HuH-7 (cell line): ENCODE results near the gene AK5.
"Not testable (repeated sequence)": the region's sequence is repeated elsewhere in the genome, so short reads cannot be mapped to it uniquely, and the experiment has no call there.

ENCODE experiments used
- DNase-seq: peaks from one replicate; pipeline ENCODE4 v3.0.0; 2011; ENCODE audit warnings: low spot score

Gene AK5

DNA sequence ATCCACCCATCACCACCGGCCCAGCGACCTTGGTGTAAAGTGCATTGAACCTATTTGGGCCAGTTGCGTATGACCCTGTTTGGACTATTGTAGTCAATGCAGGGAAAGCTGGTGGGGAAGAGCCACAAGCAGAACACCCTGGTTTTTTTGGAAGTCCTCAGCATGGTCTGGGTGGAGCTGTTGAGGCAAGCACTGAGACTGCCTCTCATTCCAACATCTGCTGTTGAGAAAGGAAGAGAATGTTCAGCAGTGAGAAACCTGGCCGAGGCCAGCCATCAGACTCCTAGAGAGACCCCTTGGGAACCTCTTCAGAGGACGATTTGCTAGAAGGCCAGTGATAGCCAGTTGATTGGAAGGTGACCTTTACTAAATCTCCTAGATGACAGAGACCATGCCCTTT is 217.6 kb downstream of the AK5 start:
- no peak for DNase-seq

GRCh38 chr1:77504986-77505385 is 223.2 kb downstream of the AK5 start:
- DNase-seq = no peak

DNA sequence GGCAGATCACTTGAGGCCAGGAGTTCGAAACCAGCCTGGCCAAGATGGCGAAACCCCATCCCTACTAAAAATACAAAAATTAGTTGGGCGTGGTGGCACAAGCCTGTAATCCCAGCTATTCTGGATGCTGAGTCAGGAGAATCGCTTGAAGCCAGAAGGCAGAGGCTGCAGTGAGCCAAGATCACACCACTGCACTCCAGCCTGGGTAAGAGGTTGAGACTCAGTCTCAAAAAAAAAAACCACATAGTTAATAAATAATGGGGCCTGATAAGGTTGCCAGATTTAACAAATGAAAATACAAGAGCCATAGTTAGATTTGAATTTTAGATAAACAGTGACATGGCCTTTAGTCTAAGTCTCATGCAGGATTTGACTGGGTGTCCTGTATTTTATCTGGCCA is 225.0 kb downstream of the AK5 start:
- DNase-seq = no peak

- DNase-seq = no peak
Measured at GRCh38 chr1:77509051-77509492, 227.3 kb downstream of the AK5 start.

DNA sequence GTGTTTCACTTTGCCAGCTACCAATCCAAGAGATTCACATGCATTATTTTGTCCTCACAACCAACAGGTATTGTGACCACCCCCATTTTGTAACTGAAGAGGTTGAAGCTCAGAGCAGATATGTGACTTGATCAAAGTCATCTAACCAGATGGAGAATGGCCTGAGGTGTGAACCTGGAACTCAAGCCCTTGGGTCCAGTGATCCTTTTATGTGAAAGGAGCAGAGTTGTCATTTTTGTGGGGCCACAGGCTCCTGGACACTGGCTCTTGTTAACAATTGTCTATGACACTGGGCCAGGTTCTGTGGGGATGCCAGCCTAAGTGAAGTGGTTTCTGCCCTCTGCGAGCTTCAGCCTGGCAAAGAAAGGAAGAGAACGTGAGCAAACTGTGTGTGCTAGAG is 228.1 kb downstream of the AK5 start:
- no peak for DNase-seq

DNA sequence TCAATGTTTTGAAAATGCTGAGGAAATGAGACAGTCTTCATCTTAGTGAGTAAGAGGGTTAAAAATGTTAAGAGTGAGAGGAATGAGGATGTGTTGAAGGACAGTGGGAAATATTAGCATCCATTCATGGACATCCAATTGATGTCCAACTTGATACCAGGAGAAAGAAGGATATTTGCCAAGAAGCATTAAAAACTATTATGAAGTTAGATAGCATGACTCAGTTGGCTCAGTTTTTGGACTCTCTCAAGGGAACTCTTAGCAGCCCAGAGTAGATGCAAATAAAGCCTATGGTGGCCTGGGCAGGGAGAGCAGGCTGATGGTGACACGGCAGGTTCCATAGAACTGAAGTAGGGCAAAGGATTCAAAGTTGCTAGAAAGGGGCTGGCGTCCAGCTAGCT is 229.6 kb downstream of the AK5 start:
- DNase-seq = no peak

- DNase-seq = not testable (repeated sequence)
Measured at GRCh38 chr1:77512650-77513049, 230.8 kb downstream of the AK5 start.

GRCh38 chr1:77513839-77514763 is 232.3 kb downstream of the AK5 start:
- no peak for DNase-seq

DNA sequence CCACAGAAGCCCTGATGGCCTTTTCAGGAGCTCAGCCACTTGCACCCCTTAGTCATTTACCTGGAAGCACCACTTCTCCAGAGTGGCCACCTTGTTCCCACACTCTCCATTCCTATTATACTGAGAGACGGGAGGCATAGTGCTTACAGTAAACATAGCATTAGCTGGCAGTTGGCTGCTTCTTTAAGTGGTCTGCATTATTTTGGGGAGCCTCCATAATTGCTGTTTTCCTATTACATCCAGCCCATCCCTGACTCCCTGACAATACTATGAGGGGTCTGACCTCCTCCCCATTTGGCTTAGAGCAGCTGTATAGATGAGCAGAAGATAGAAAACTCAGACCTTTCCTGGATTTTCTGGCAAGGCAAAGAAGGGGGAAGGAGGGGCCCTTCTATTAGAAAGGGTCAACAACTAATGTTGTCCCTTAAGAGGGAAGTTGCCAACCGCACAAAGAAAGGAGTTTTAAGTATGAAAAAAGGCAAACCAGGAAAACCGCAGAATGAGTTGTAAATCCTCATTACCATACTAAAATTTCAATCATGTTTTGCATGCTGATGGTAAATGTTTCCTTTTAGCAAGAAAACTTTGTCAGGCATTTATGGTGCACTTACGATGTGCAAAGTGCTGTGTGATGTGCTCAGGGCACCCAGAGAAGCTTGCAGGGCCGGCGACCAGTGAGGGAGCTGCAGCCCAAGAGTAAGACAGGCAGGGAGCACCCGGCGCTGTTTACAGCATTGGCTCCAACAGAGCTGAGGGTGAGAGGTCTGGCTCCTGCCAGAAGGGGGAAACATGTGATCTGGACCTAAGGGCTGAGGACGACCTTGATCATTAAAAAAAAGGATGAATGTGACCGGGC is 233.3 kb downstream of the AK5 start:
- DNase-seq = no peak

- DNase-seq = no peak
Measured at GRCh38 chr1:77516106-77516505, 234.3 kb downstream of the AK5 start.

- no peak for DNase-seq
Measured at GRCh38 chr1:77524038-77524437, 242.2 kb downstream of the AK5 start.

- DNase-seq = not testable (repeated sequence)
Measured at GRCh38 chr1:77531149-77531548, 249.3 kb downstream of the AK5 start.

GRCh38 chr1:77531596-77532280 is 249.9 kb downstream of the AK5 start:
- DNase-seq = not testable (repeated sequence)

DNA sequence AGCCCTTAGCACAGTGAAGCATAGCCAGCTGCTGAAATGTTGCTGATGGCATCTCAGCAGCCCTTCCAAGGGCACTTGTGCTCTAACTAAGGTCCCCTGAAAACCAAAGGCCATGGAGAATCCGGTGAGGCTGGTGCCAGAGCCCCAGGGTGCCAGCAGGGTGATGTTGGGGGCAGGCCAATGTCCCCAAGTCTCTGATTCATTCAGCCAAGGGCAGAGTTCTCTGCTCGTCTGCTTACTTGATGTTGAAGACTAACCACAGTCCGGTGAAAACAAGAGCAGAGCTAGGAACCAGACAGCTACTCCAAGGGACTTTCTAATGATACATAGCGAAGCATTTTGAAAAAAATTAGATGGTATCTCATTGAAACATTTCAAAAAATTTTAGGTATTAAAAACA is 250.8 kb downstream of the AK5 start:
- DNase-seq = no peak

- peak; percentile 66 for DNase-seq
Measured at GRCh38 chr1:77533660-77534305, 252.0 kb downstream of the AK5 start.

DNA sequence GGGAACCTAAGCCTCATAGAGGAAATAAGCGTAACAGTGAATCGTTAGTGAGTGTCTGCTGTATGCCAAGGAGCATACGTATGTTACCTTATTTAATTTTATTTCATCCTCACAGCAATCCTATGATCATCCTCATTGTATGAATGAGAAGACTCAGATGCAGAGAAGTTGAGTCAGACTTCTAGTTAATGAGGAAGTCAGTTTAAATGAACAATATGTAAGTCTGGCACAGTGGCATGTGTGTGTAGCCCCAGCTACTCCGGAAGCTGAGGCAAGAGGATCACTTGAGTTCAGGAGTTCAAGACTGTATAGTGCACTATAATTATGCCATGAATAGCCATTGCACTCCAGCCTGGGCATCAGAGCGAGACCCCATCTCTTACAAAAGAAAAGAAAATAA is 252.6 kb downstream of the AK5 start:
- DNase-seq = no peak

DNA sequence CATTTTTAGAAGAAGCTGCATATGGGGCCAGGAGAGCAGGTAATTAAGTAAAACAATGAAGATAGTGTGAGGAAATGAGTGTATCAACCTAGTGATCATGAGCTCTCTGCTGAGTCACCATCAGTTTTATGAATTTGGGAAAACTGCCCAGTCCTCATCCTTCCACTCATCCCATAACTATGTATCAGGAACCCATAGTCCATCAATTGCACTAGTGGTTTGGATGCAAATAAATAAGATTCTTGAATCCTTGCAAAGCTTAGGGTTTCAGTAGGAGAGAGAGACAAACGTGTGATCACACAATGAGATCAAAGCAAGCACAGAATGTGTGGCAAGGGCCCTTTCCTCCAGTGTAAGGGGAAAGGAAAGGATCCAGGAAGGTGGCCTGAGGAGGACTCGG is 255.0 kb downstream of the AK5 start:
- DNase-seq = no peak

- DNase-seq = no peak
Measured at GRCh38 chr1:77538956-77539518, 257.2 kb downstream of the AK5 start.

- no peak for DNase-seq
Measured at GRCh38 chr1:77539519-77540142, 257.8 kb downstream of the AK5 start.

GRCh38 chr1:77540501-77541161 is 258.8 kb downstream of the AK5 start:
- no peak for DNase-seq

DNA sequence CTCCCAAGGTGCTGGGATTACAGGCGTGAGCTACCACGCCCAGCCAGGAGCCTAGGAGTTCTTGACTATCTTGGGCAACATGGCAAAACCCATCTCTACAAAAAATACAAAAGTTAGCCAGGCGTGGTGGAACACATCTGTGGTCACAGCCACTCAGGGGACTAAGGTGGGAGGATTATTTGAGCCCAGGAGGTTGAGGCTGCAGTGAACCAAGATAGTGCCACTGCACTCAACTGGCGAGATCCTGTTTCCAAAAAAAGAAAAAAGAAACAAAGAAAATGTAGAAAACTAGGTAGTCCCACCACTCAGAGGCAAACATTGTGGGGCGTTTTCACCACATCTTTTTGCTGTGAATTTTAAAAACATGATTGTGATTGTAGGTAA is 259.3 kb downstream of the AK5 start:
- DNase-seq = no peak
